Astrocyte (in vitro differentiated cells and primary cell): Measurements from ENCODE around the gene UBXN2A. TPM values are rescaled to one million over a fixed set of nuclear protein-coding genes. Genes with fewer than 3 reads are reported as not detected.

Experiments used
- DNase-seq: peaks from one replicate; pipeline ENCODE4 v3.0.0-alpha.2; 2010; ENCODE audit warnings: low read depth
- FAIRE-seq: peaks from 2 replicates; lab custom pipeline; 2011; peaks lifted over from hg19 to GRCh38; lab: Jason Lieb, UNC
- H2AFZ ChIP-seq: 2 replicates; pipeline ENCODE4 v1.6.0; 2012; ENCODE audit warnings: low read depth, low read length, inconsistent platforms
- H3K27ac ChIP-seq: 2 replicates; pipeline ENCODE4 v1.5.1; 2011; ENCODE audit warnings: low read depth, low read length, inconsistent platforms
- H3K27me3 ChIP-seq: 2 replicates; pipeline ENCODE4 v1.6.0; 2011; ENCODE audit warnings: low read length, inconsistent platforms; ENCODE audit not compliant: insufficient read depth
- H3K36me3 ChIP-seq: 2 replicates; pipeline ENCODE4 v1.5.1; 2011; ENCODE audit warnings: low read length, inconsistent platforms; ENCODE audit not compliant: insufficient read depth
- H3K4me1 ChIP-seq: 2 replicates; pipeline ENCODE4 v1.5.1; 2011; ENCODE audit warnings: low read length, inconsistent platforms; ENCODE audit not compliant: insufficient read depth
- H3K4me2 ChIP-seq: 2 replicates; pipeline ENCODE4 v1.6.0; 2012; ENCODE audit warnings: low read length, inconsistent platforms
- H3K4me3 ChIP-seq: 2 replicates; pipeline ENCODE4 v1.5.1; 2011; ENCODE audit warnings: low read depth, mild to moderate bottlenecking, low read length, inconsistent platforms; ENCODE audit not compliant: insufficient read depth
- H3K79me2 ChIP-seq: 2 replicates; pipeline ENCODE4 v1.6.0; 2012; ENCODE audit warnings: mild to moderate bottlenecking, low read length, inconsistent platforms; ENCODE audit not compliant: insufficient read depth
- H3K9ac ChIP-seq: 2 replicates; pipeline ENCODE4 v1.6.0; 2012; ENCODE audit warnings: mild to moderate bottlenecking, low read length, inconsistent platforms
- H3K9me3 ChIP-seq: 2 replicates; pipeline ENCODE4 v1.5.1; 2012; ENCODE audit warnings: low read depth, mild to moderate bottlenecking, low read length, inconsistent platforms; ENCODE audit not compliant: insufficient read depth
- H4K20me1 ChIP-seq: 2 replicates; pipeline ENCODE4 v1.6.0; 2012; ENCODE audit warnings: low read length, inconsistent platforms; ENCODE audit not compliant: insufficient read depth
- H3K27ac Mint-ChIP-seq: one replicate; pipeline ENCODE4 v1.8.0; 2021; ENCODE audit warnings: mild to moderate bottlenecking, mixed read lengths; ENCODE audit not compliant: unreplicated experiment
- H3K27me3 Mint-ChIP-seq: one replicate; pipeline ENCODE4 v1.8.0; 2021; ENCODE audit warnings: low read depth, mixed read lengths; ENCODE audit not compliant: unreplicated experiment
- H3K36me3 Mint-ChIP-seq: one replicate; pipeline ENCODE4 v1.8.0; 2021; ENCODE audit warnings: low read depth, mixed read lengths; ENCODE audit not compliant: unreplicated experiment
- H3K4me1 Mint-ChIP-seq: one replicate; pipeline ENCODE4 v1.8.0; 2021; ENCODE audit warnings: low read depth, mixed read lengths; ENCODE audit not compliant: unreplicated experiment
- H3K4me3 Mint-ChIP-seq: one replicate; pipeline ENCODE4 v1.8.0; 2021; ENCODE audit warnings: mild to moderate bottlenecking, moderate library complexity, mixed read lengths; ENCODE audit not compliant: unreplicated experiment
- H3K9me3 Mint-ChIP-seq: one replicate; pipeline ENCODE4 v1.8.0; 2021; ENCODE audit warnings: mild to moderate bottlenecking, mixed read lengths; ENCODE audit not compliant: unreplicated experiment
- CTCF ChIP-seq: IDR thresholded peaks from 2 replicates; pipeline ENCODE4 v1.5.1; 2011; ENCODE audit warnings: low read depth, mild to moderate bottlenecking, inconsistent platforms, low read length, moderate library complexity; ENCODE audit not compliant: insufficient read depth
- EZH2 ChIP-seq: IDR thresholded peaks from 2 replicates; pipeline ENCODE4 v1.6.1; 2012; ENCODE audit warnings: mild to moderate bottlenecking, low read length, inconsistent platforms; ENCODE audit not compliant: insufficient read depth
- total RNA-seq: library from RNA; stranded (reverse); gene quantifications from 2 replicates; pipeline ENCODE4 v1.2.1, GENCODE V29; 2021

Gene UBXN2A
- total RNA-seq, 1 donor from 2014 or later, result 22.2 TPM

DNA sequence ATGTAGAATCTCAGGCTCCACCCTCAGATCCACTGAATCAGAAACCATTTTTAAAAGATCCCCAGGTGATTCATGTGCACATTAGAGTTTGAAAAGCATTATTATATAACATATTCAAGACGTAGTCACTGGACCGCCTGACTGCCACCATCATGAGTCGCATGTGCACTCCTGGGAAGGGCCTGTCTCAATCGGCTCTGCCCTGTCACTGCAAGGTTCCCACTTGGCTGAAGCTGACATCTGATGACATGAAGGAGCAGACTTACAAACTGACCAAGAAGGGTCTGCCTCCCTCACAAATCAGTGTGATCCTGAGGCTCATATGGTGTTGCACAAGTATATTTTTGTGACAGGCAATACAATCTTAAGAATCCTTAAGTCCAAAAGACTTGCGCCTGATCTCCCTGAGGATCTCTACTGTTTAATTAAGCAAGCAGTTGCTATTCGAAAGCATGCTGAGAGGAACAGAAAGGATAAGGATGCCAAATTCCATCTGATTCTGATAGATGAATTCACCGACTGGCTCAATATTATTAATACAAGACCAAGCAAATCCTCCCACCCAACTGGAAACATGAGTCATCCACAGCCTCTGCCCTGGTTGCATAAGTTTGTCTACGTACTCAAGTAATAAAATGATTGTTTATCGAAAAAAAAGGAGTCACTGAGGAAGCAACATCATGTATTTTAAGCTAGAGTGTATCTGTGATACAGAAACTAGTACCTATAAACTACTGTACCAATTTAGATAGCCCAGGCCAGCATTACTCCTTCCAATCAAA, 39.5 kb upstream of the UBXN2A start:
- Histone ChIP-seq H4K20me1 (peaks cover 52% of the 10 kb centered on the region), H2AFZ (no peak overlapping the region), H3K36me3 (no peaks in the 10 kb centered on the region), H3K27ac (peak overlapping the region; percentile 25), H3K27me3 (no peaks in the 10 kb centered on the region), H3K9ac (no peak overlapping the region), H3K9me3 (no peaks in the 10 kb centered on the region), H3K4me1 (peaks cover 11% of the 10 kb centered on the region), H3K4me2 (peak overlapping the region; percentile 62), H3K4me3 (no peak overlapping the region), H3K79me2 (peaks cover 81% of the 10 kb centered on the region)
- Mint-ChIP-seq H3K4me1 (peaks cover 23% of the 10 kb centered on the region), H3K9me3 (no peaks in the 10 kb centered on the region), H3K4me3 (no peak overlapping the region), H3K36me3 (no peaks in the 10 kb centered on the region), H3K27me3 (no peaks in the 10 kb centered on the region), H3K27ac (peak overlapping the region; percentile 36)
- no peak for FAIRE-seq
- peak; percentile 90 for DNase-seq
- TF ChIP-seq EZH2 (no peak), CTCF (no peak)

DNA sequence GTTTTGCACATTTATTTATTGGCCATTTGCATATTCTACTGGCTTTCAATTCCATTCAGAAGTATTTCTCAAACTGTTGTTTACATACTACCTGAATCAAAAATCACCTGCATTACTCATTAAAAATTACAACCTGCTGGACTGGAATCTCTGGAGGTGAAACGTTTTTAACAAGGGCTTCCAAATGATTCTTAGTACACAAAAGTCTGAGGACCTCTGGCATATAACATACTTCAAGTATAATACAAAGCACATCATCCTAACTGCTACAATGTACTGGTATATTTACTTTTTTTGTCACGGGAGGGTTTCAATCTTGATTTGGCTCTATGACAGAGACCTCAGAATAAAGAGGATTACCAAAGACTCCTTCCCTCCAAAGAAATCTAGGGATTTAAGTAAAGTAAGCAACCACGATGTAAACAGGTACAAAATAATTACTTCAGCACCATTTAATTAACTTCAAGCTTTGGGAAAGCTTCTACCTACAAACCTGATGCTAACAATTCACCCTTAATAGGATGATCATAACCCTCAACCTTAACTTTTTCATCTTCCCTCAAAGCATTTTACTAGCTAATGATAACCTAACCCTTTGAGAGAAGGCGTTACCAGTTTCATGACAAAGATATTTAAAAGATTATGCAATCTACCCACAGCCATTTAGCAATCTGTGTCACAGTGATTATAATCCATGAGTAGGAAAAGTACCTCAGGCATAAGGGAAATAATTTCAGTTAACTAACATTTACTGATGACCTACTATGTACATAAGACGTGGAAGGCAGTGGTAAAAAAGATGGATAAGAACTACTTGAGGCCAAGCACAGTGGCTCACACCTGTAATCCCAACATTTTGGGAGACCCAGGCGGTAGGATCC, 38.1 kb upstream of the UBXN2A start:
- TF ChIP-seq CTCF (no peak), EZH2 (no peak)
- H3K4me3 ChIP-seq, result no peak overlapping the region
- no peak overlapping the region for H3K4me2 ChIP-seq
- Mint-ChIP-seq H3K9me3 (no peaks in the 10 kb centered on the region), H3K27me3 (no peaks in the 10 kb centered on the region), H3K27ac (no peak overlapping the region), H3K4me1 (peaks cover 23% of the 10 kb centered on the region), H3K36me3 (no peaks in the 10 kb centered on the region), H3K4me3 (no peak overlapping the region)
- no peaks in the 10 kb centered on the region for H3K36me3 ChIP-seq
- FAIRE-seq (no peak), DNase-seq (peak; percentile 63)
- no peak overlapping the region for H3K27ac ChIP-seq
- no peak overlapping the region for H2AFZ ChIP-seq
- H3K79me2 ChIP-seq, result peaks cover 76% of the 10 kb centered on the region
- no peaks in the 10 kb centered on the region for H3K27me3 ChIP-seq
- H3K4me1 ChIP-seq, result peaks cover 11% of the 10 kb centered on the region
- peaks cover 51% of the 10 kb centered on the region for H4K20me1 ChIP-seq
- no peaks in the 10 kb centered on the region for H3K9me3 ChIP-seq
- no peak overlapping the region for H3K9ac ChIP-seq
